Parietal lobe (tissue), 2 donors: ENCODE results near the gene HTR2C. TPM values are rescaled to one million over a fixed set of nuclear protein-coding genes. Genes with fewer than 3 reads are reported as not detected.

Experiments used
- small RNA-seq: library from RNA; depleted of rRNA; stranded (forward); fragments of <200 nt; gene quantifications from one replicate; pipeline ENCODE3, GENCODE V24; 2014; ENCODE audit warnings: low replicate concordance
- total RNA-seq: library from RNA; depleted of rRNA; stranded (reverse); fragments of >200 nt; gene quantifications from one replicate; pipeline ENCODE4 v1.2.3, GENCODE V29; 2014

The HTR2C gene
- 2.8 TPM for total RNA-seq

DNA sequence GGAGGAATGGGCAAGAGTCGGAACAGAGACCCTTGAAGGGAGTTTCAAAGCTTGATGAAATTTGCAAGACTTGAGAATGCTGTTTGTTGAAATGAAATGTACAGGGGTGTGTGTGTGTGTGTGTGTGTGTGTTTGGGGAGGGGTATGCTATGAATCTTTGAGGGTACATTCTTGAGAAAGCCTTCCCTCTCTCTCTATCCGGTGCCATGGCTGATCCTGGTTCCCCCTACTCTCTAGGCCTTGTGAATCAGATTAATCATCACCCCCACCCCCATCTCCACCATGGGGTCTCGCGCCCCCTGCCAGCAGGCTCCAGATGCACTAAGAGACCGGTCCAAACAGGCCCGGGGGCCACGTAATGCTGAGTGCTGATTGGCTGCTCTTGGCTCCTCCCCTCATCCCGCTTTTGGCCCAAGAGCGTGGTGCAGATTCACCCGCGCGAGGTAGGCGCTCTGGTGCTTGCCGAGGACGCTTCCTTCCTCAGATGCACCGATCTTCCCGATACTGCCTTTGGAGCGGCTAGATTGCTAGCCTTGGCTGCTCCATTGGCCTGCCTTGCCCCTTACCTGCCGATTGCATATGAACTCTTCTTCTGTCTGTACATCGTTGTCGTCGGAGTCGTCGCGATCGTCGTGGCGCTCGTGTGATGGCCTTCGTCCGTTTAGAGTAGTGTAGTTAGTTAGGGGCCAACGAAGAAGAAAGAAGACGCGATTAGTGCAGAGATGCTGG, at the start of gene HTR2C:
HTR2C (plus strand) TSS at position 441 of the 729 bp plus-strand sequence. CDS start 142,851 bp downstream, outside the sequence.

Small RNAs within 50 kb of the gene (small RNA-seq; reads per million reads assigned to genes)
- not detected for gene AL355812.1
- gene MIR1264, result 0.21 reads per million
- 104 reads per million, percentile 95 among the genes with 10 or more reads in this experiment for gene MIR1298
- 10.1 reads per million, percentile 90 among the genes with 10 or more reads in this experiment for gene MIR1911
- gene MIR1912, result 1.7 reads per million, percentile 78 among the genes with 10 or more reads in this experiment
- 5.8 reads per million, percentile 87 among the genes with 10 or more reads in this experiment for gene MIR448
- not detected for gene MIR764
- gene SNORA35, result 0.21 reads per million
